ENCODE results near the gene LAS1L.
A peak's percentile ranks its signal among the peaks of the same experiment; 100 is the strongest.
"Not testable (repeated sequence)": the region's sequence is repeated elsewhere in the genome, so short reads cannot be mapped to it uniquely, and the experiment has no call there.

LAS1L gene

GRCh38 chrX:65534450-65535292 lies at the start of gene LAS1L:
Gene LAS1L (minus strand): TSS chrX:65534787. CDS start chrX:65534715, 72 bp downstream.
- DNase-seq (ENCODE audit: low spot score) = peak; percentile 94

- DNase-seq (ENCODE audit: low spot score) = no peak
These were observed 48.0 kb upstream of the LAS1L start for GRCh38 chrX:65582450-65583082.

GRCh38 chrX:65581661-65582339 lies 47.2 kb upstream of the LAS1L start:
- DNase-seq (ENCODE audit: low spot score) = peak; percentile 44

GRCh38 chrX:65578346-65578745 lies 43.8 kb upstream of the LAS1L start:
- DNase-seq (ENCODE audit: low spot score) = no peak

GRCh38 chrX:65576160-65576559 lies 41.6 kb upstream of the LAS1L start:
- no peak for DNase-seq (ENCODE audit: low spot score)

GRCh38 chrX:65575022-65575421 lies 40.4 kb upstream of the LAS1L start:
- no peak for DNase-seq (ENCODE audit: low spot score)

- DNase-seq (ENCODE audit: low spot score) = no peak
These were observed 39.8 kb upstream of the LAS1L start for GRCh38 chrX:65574356-65574755.

- no peak for DNase-seq (ENCODE audit: low spot score)
These were observed 38.4 kb upstream of the LAS1L start for GRCh38 chrX:65572971-65573370.

GRCh38 chrX:65562850-65563249 lies 28.3 kb upstream of the LAS1L start:
- DNase-seq (ENCODE audit: low spot score) = not testable (repeated sequence)

GRCh38 chrX:65551489-65552339 lies 17.1 kb upstream of the LAS1L start:
- no peak for DNase-seq (ENCODE audit: low spot score)

- no peak for DNase-seq (ENCODE audit: low spot score)
These were observed 16.5 kb upstream of the LAS1L start for GRCh38 chrX:65551086-65551485.

- DNase-seq (ENCODE audit: low spot score) = no peak
These were observed 10.9 kb upstream of the LAS1L start for GRCh38 chrX:65545456-65545855.

GRCh38 chrX:65537229-65537628 lies 2.6 kb upstream of the LAS1L start:
- DNase-seq (ENCODE audit: low spot score) = no peak

GRCh38 chrX:65536291-65536690 lies 1.7 kb upstream of the LAS1L start:
- DNase-seq (ENCODE audit: low spot score) = no peak

- DNase-seq (ENCODE audit: low spot score) = no peak
These were observed 2.6 kb downstream of the LAS1L start for GRCh38 chrX:65532016-65532415.

- DNase-seq (ENCODE audit: low spot score) = peak; percentile 65
These were observed 5.8 kb downstream of the LAS1L start for GRCh38 chrX:65528705-65529340.

GRCh38 chrX:65528293-65528692 lies 6.3 kb downstream of the LAS1L start:
- DNase-seq (ENCODE audit: low spot score) = no peak

- DNase-seq (ENCODE audit: low spot score) = no peak
These were observed 10.4 kb downstream of the LAS1L start for GRCh38 chrX:65524139-65524538.

- no peak for DNase-seq (ENCODE audit: low spot score)
These were observed 11.7 kb downstream of the LAS1L start for GRCh38 chrX:65522739-65523372.

GRCh38 chrX:65519530-65519929 lies 15.1 kb downstream of the LAS1L start:
- not testable (repeated sequence) for DNase-seq (ENCODE audit: low spot score)

GRCh38 chrX:65518980-65519379 lies 15.6 kb downstream of the LAS1L start:
- DNase-seq (ENCODE audit: low spot score) = not testable (repeated sequence)
